ENCODE measurements around the gene DBI.

DNA sequence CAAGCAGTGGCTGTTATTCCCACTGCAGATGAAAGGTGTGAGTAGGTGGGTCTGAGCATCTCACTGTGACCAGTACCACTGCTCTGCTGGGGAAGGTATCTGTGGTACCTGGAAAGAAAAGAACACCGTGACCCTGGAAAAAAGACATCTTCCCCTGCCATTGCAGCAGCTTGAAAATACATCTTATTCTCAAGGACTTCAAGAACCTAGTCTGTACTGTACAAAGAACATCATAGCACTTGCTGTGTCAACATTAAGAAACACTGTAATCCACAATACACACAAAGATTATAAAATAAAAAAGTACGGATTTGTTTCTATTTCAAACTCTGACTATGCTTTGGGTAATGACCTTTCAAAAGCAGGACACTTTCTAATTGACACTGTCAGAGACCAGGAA, 29.0 kb upstream of the DBI start:
- TF ChIP-seq, protein P1, sequence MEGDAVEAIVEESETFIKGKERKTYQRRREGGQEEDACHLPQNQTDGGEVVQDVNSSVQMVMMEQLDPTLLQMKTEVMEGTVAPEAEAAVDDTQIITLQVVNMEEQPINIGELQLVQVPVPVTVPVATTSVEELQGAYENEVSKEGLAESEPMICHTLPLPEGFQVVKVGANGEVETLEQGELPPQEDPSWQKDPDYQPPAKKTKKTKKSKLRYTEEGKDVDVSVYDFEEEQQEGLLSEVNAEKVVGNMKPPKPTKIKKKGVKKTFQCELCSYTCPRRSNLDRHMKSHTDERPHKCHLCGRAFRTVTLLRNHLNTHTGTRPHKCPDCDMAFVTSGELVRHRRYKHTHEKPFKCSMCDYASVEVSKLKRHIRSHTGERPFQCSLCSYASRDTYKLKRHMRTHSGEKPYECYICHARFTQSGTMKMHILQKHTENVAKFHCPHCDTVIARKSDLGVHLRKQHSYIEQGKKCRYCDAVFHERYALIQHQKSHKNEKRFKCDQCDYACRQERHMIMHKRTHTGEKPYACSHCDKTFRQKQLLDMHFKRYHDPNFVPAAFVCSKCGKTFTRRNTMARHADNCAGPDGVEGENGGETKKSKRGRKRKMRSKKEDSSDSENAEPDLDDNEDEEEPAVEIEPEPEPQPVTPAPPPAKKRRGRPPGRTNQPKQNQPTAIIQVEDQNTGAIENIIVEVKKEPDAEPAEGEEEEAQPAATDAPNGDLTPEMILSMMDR (IDR thresholded peaks at IDR 0.05 in 4 of 5, conservative IDR thresholded peaks at IDR 0.05 in 1 of 5), result no peak
- TF ChIP-seq POLR2A (IDR thresholded peaks at IDR 0.05), result no peak
